ENCODE results near the gene PPP2R2C. TPM values are rescaled to one million over a fixed set of nuclear protein-coding genes. Genes with fewer than 3 reads are reported as not detected.

Gene PPP2R2C
- total RNA-seq, 1 experiment from 2014 or later = 26.7 TPM

DNA sequence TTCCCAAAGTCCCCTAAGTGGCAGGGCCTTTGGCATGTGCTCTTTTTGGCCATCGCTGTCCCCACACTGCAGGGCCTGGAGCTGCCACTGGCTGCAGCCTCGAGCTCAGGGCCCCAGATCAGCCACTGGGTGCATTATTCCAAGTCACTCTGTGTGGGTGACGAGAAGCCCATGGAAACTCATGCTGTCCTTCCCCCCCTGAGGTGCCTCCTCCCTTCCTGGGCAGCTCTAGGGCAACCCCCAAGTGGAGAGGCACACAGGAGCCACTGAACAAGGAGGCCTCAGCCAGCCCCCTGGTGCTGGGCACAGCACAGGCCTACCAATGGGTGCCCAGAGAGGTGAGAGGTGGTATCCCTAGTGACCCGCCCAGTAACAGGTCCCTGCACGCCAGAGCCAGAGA, 84.5 kb downstream of the PPP2R2C start:
- no peak for DNase-seq (ENCODE audit: low read depth, low spot score)
- peaks cover 10% of the 10 kb centered on the region for H3K4me1 ChIP-seq (ENCODE audit: control insufficient read depth, insufficient read depth, low read length)
- no peak for TF ChIP-seq POLR2AphosphoS5 (IDR thresholded peaks at IDR 0.05; ENCODE audit: low read depth, low read length)
- TF ChIP-seq, protein P1, sequence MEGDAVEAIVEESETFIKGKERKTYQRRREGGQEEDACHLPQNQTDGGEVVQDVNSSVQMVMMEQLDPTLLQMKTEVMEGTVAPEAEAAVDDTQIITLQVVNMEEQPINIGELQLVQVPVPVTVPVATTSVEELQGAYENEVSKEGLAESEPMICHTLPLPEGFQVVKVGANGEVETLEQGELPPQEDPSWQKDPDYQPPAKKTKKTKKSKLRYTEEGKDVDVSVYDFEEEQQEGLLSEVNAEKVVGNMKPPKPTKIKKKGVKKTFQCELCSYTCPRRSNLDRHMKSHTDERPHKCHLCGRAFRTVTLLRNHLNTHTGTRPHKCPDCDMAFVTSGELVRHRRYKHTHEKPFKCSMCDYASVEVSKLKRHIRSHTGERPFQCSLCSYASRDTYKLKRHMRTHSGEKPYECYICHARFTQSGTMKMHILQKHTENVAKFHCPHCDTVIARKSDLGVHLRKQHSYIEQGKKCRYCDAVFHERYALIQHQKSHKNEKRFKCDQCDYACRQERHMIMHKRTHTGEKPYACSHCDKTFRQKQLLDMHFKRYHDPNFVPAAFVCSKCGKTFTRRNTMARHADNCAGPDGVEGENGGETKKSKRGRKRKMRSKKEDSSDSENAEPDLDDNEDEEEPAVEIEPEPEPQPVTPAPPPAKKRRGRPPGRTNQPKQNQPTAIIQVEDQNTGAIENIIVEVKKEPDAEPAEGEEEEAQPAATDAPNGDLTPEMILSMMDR (IDR thresholded peaks at IDR 0.05) = no peak
- TF ChIP-seq, protein P2, sequence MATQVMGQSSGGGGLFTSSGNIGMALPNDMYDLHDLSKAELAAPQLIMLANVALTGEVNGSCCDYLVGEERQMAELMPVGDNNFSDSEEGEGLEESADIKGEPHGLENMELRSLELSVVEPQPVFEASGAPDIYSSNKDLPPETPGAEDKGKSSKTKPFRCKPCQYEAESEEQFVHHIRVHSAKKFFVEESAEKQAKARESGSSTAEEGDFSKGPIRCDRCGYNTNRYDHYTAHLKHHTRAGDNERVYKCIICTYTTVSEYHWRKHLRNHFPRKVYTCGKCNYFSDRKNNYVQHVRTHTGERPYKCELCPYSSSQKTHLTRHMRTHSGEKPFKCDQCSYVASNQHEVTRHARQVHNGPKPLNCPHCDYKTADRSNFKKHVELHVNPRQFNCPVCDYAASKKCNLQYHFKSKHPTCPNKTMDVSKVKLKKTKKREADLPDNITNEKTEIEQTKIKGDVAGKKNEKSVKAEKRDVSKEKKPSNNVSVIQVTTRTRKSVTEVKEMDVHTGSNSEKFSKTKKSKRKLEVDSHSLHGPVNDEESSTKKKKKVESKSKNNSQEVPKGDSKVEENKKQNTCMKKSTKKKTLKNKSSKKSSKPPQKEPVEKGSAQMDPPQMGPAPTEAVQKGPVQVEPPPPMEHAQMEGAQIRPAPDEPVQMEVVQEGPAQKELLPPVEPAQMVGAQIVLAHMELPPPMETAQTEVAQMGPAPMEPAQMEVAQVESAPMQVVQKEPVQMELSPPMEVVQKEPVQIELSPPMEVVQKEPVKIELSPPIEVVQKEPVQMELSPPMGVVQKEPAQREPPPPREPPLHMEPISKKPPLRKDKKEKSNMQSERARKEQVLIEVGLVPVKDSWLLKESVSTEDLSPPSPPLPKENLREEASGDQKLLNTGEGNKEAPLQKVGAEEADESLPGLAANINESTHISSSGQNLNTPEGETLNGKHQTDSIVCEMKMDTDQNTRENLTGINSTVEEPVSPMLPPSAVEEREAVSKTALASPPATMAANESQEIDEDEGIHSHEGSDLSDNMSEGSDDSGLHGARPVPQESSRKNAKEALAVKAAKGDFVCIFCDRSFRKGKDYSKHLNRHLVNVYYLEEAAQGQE (IDR thresholded peaks at IDR 0.05; ENCODE audit: insufficient read depth in 1 of 2, low read depth in 2 of 2, low read length in 1 of 2) = no peak
- no peak for TF ChIP-seq SIN3A (IDR thresholded peaks at IDR 0.05; ENCODE audit: borderline replicate concordance, insufficient read depth, low read depth, low read length)
- TF ChIP-seq TCF7L2 (IDR thresholded peaks at IDR 0.05; ENCODE audit: low read depth, low read length) = no peak
- no peak overlapping the region for H3K4me3 ChIP-seq (ENCODE audit: low read depth in 2 of 2, low read length in 2 of 2)
- ChIA-PET CTCF (no interaction called here), POLR2A (no interaction called here)
- in situ Hi-C loops (cut with HindIII; ENCODE audit: low pct_unique_long_range_greater_than_20kb, low sequenced_read_pairs) = no loop called here
- no peak for ATAC-seq
- H3K27ac ChIP-seq (ENCODE audit: low read length) = no peak overlapping the region
- H3K36me3 ChIP-seq (ENCODE audit: control insufficient read depth, insufficient read depth, low read length) = no peaks in the 10 kb centered on the region
- H3K9me3 ChIP-seq (ENCODE audit: control insufficient read depth, insufficient read depth, low read depth, low read length) = no peaks in the 10 kb centered on the region
- intact Hi-C loops (cut with micrococcal nuclease; ENCODE audit: unreplicated experiment) = no loop called here
- no TSS peak for BruUV-seq (replicated peaks)
- no peaks in the 10 kb centered on the region for H3K27me3 ChIP-seq (ENCODE audit: control insufficient read depth, insufficient read depth, low read length)

DNA sequence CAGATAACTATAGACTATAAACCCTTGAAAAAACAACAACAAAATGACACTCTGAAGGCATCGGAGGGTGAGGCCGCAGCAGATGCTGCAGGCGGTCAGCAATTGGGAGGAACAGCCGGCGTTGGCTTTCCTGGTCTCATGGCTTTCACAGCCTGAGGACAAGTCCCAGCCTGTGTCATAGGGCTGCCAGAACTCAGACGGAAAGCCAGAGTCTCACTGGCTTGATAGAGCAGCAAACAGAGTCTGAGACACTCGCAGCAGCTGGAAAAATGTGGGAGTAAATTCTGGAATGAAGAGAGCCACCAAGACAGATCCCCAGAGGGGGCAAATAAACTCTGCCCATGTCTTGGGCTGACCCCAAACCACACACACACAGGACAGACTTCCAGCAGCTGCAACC, 86.3 kb downstream of the PPP2R2C start:
- ATAC-seq (no peak), DNase-seq (ENCODE audit: low read depth, low spot score) (no peak)
- Histone ChIP-seq H3K27ac (ENCODE audit: low read length) (no peak overlapping the region), H3K36me3 (ENCODE audit: control insufficient read depth, insufficient read depth, low read length) (no peaks in the 10 kb centered on the region), H3K4me3 (ENCODE audit: low read depth in 2 of 2, low read length in 2 of 2) (no peak overlapping the region), H3K4me1 (ENCODE audit: control insufficient read depth, insufficient read depth, low read length) (peaks cover 1% of the 10 kb centered on the region; the same call in 1 of the 2 replicates), H3K9me3 (ENCODE audit: control insufficient read depth, insufficient read depth, low read depth, low read length) (no peaks in the 10 kb centered on the region), H3K27me3 (ENCODE audit: control insufficient read depth, insufficient read depth, low read length) (no peaks in the 10 kb centered on the region)
- in situ Hi-C loops (cut with HindIII; ENCODE audit: low pct_unique_long_range_greater_than_20kb, low sequenced_read_pairs) (no loop called here), intact Hi-C loops (cut with micrococcal nuclease; ENCODE audit: unreplicated experiment) (no loop called here)
- BruUV-seq (replicated peaks) = no TSS peak
- CTCF ChIA-PET = no interaction called here
- TF ChIP-seq POLR2AphosphoS5 (IDR thresholded peaks at IDR 0.05; ENCODE audit: low read depth, low read length) = no peak
- TF ChIP-seq, protein P2 (IDR thresholded peaks at IDR 0.05; ENCODE audit: insufficient read depth in 1 of 2, low read depth in 2 of 2, low read length in 1 of 2) = no peak
- TF ChIP-seq TCF7L2 (IDR thresholded peaks at IDR 0.05; ENCODE audit: low read depth, low read length) = no peak
- TF ChIP-seq SIN3A (IDR thresholded peaks at IDR 0.05; ENCODE audit: borderline replicate concordance, insufficient read depth, low read depth, low read length) = no peak
- TF ChIP-seq, protein P1 (IDR thresholded peaks at IDR 0.05) = no peak
- POLR2A ChIA-PET = no interaction called here
